AG09319 (cell line): ENCODE results near the gene HDAC4.
"Not testable (repeated sequence)": the region's sequence is repeated elsewhere in the genome, so short reads cannot be mapped to it uniquely, and the experiment has no call there.

Experiments used
- DNase-seq: peaks from one replicate; pipeline ENCODE4 v3.0.0-alpha.2; 2010; ENCODE audit warnings: low read depth; ENCODE audit errors: extremely low read depth
- TF ChIP-seq, protein P1 (sequence below): IDR thresholded peaks from 2 replicates; pipeline ENCODE4 v1.5.1; 2011; ENCODE audit warnings: low read depth, mild to moderate bottlenecking, inconsistent platforms, low read length, moderate library complexity

The HDAC4 gene

DNA sequence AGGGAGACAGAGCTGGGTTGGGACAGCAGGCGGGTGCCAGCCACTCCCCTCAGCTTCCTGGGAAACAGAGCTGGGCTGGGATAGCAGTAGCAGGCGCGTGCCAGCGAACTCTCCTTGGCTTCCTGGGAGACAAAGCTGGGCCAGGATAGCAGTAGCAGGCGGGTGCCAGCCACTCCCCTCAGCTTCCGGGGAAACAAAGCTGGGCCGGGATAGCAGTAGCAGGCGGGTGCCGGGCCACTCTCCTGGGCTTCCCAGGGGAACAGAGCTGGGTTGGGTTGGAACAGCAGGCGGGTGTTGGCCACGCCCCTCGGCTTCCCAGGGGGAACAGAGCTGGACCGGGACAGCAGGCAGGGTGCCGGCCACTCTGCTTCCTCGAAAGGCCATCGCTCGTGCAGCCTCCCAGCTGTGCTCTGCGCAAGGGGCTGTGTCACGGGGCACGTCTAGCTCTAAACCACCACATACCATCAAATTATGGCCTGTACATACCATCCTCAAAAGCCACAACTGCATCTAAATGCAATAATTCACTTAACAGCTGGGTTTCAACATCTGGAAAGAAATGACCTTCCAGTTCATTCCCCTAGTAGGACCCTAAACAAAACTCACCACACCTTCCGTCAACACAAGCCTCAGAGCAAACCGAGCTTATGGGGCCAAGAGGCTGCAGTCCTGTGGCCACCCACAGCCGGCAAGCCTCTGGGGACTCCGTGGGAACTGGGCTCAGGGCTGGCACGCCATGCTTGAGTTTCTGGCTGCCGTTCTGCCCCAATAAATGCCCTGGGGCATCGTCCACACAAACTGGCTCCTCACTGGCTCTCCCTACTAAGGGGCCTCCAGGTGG, 324.7 kb downstream of the HDAC4 start:
- TF ChIP-seq, protein P1, sequence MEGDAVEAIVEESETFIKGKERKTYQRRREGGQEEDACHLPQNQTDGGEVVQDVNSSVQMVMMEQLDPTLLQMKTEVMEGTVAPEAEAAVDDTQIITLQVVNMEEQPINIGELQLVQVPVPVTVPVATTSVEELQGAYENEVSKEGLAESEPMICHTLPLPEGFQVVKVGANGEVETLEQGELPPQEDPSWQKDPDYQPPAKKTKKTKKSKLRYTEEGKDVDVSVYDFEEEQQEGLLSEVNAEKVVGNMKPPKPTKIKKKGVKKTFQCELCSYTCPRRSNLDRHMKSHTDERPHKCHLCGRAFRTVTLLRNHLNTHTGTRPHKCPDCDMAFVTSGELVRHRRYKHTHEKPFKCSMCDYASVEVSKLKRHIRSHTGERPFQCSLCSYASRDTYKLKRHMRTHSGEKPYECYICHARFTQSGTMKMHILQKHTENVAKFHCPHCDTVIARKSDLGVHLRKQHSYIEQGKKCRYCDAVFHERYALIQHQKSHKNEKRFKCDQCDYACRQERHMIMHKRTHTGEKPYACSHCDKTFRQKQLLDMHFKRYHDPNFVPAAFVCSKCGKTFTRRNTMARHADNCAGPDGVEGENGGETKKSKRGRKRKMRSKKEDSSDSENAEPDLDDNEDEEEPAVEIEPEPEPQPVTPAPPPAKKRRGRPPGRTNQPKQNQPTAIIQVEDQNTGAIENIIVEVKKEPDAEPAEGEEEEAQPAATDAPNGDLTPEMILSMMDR, result no peak
- no peak for DNase-seq

DNA sequence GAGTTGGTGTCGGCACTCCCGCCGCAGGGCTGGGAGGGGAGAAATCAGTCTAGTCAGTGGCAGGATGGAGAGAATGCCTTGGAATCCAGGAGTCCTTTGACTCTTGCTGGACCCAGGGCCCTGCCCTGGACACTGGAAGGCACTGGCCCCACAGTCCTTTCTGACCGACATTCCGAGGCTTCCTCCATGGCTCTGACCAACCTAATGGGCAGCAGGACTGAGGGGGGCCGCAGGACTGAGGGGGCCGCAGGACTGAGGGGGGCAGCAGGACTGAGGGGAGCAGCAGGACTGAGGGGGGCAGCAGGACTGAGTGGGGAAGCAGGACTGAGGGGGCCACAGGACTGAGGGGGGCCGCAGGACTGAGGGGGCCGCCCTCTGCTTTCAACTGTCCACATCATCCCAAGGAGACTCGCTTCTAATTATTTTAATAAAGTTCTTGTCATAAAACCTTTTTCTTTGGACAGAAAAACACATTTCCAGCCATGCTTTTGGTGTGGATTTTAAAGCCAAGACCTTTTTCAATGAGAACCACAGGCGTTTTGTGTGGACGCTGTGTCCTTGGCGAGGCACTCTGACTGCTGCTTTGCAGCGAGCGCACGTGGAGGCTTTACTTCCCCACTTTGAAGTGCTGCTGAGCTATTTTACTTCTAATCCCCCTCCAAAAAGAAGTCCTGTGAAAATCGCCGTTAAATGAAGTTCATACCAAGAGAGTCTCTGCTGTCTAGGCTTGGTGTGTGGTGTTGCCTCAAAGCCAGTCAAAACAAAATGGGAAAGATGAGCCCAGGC, 326.9 kb downstream of the HDAC4 start:
- TF ChIP-seq, protein P1, result no peak
- DNase-seq, result no peak

DNA sequence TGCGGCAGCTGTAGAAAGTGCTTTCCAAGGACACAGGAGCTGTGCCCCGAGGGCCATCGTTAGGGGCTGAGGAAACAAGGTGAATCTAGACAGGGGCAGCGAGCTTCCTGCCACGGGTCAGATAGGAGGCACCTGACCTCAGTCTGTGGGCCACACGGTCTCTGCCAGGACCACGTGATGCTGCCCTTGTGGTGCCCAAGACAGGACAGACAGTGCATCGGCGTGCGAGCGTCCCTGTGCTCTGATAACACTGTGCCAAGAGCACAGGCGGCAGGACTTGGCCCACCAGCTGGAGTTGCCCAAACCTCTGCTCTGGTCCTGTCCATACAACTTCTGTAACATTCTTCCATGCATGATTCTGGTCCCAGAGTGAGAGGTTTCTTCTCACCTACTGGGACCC, 327.6 kb downstream of the HDAC4 start:
- TF ChIP-seq, protein P1, result no peak
- no peak for DNase-seq

DNA sequence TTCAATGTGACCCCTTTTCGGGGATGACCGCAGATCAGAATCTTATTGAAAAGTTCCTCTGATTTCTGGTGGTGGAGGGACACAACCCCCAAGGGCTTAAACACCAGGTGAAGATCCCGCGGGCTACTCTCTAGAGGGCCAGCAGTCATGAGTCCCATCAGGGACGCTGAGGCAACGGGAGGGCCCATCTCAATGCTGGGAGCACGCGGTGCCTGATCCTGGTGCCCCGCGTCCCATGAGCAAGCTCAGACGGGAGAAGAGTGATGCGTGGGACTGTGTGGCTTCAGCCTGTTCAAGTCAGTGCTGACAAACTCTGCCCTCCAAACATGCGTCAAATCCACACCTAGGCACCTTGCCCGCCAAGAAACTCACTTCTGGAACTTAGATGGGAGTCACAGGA, 328.0 kb downstream of the HDAC4 start:
- TF ChIP-seq, protein P1, result no peak
- DNase-seq, result no peak

DNA sequence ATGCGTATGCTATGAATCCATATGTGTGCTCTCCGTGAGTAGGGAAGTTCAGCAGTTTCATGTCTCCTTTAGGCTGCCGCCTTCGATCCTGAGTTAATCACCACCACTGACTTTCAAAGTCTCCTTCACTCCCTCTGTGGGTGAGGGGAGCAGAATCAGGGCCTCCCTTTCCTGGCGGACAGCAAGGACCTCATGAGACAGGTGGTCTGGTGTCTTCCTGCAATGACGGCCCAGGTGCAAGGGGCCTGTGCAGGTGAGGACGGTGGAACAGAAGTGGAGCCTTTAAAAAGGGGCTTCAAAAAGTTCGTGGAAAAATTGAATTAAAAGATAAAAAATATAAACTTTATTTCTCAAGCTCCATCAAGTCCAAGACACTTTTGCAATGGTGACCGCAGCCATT, 330.4 kb downstream of the HDAC4 start:
- TF ChIP-seq, protein P1, result no peak
- DNase-seq, result no peak

DNA sequence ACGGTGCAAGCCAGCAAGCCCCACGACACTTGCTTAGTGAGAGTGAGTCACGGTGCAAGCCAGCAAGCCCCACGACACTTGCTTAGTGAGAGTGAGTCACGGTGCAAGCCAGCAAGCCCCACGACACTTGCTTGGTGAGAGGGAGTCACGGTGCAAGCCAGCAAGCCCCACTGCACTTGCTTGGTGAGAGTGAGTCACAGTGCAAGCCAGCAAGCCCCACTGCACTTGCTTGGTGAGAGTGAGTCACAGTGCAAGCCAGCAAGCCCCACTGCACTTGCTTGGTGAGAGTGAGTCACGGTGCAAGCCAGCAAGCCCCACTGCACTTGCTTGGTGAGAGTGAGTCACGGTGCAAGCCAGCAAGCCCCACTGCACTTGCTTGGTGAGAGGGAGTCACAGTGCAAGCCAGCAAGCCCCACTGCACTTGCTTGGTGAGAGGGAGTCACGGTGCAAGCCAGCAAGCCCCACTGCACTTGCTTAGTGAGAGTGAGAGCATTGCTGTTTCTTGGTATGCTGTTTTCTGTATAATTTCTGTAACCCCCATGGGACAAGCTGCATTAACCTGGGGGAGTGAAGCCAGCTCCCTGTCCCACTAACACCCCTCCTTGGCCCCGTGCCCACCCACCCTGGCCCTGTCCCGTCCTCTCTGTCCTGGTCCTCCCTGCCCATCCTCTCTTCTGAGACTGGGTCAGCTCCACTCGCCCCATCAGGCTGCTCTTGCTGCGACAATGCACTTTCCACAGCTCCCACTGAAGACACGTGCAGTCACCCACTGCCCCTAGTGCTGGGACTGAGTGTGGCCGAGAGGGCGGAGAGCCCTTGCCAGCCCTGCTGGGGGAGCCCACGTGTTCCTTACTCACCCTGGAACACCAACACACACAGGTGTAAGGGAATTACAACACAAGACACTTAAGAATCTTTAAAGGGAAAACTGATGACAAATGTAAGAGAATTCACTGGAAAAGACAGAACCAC, 331.2 kb downstream of the HDAC4 start:
- not testable (repeated sequence) for DNase-seq

DNA sequence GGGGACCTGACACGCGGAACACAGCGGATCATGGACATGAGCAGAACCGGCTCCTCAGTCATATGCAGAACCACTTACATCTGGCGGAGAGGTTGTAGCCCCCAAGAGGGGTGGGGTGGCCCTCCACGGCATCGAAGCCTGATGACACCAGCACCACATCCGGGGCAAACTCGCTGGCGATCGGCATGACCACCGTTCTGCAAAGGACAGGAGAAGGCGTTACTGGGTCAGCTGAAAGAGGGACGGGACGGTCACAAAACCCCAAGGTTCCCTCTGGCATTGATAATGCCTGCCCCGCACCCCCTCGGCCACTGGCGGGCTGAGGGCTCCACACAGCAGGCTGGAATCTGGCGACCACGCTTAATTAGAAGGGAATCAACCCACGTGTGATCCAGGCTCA, 332.4 kb downstream of the HDAC4 start:
- TF ChIP-seq, protein P1, result no peak
- no peak for DNase-seq
